ENCODE data around the gene CFAP61.

DNA sequence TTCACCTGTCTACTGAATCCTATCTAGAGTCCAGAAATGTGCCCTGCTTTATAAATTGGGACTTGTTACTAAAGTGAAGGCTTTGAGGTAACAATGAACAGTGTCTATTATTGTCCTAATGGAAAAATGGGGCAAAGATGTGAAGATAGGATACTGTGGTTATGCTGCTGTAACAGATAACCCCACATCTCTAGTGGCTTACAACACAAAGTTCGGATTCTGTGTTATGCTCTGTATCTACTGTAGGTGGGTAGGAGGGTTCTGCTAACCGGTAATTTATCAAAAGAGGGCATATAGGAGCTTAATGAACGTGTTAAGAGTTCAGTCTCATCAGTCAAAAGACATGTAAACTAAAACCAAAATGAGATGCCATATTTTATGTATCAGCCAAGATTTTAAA is 28.9 kb upstream of the CFAP61 start:
- TF ChIP-seq, protein P1, sequence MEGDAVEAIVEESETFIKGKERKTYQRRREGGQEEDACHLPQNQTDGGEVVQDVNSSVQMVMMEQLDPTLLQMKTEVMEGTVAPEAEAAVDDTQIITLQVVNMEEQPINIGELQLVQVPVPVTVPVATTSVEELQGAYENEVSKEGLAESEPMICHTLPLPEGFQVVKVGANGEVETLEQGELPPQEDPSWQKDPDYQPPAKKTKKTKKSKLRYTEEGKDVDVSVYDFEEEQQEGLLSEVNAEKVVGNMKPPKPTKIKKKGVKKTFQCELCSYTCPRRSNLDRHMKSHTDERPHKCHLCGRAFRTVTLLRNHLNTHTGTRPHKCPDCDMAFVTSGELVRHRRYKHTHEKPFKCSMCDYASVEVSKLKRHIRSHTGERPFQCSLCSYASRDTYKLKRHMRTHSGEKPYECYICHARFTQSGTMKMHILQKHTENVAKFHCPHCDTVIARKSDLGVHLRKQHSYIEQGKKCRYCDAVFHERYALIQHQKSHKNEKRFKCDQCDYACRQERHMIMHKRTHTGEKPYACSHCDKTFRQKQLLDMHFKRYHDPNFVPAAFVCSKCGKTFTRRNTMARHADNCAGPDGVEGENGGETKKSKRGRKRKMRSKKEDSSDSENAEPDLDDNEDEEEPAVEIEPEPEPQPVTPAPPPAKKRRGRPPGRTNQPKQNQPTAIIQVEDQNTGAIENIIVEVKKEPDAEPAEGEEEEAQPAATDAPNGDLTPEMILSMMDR (IDR thresholded peaks at IDR 0.05), result no peak
- TF ChIP-seq POLR2A (IDR thresholded peaks at IDR 0.05), result no peak
